OCI-LY7 (cell line): ENCODE results near the gene HSPA6. TPM values are rescaled to one million over a fixed set of nuclear protein-coding genes. Genes with fewer than 3 reads are reported as not detected.

Experiments used
- BruUV-seq: library from RNA; stranded (reverse); fragments of 400-500 nt; replicated peaks from 2 replicates; lab custom pipeline; 2021; lab: Mats Ljungman, UMichigan
- CTCF ChIA-PET: fragments of 300-600 bp; sonication (Branson Sonifier 250); formaldehyde crosslinking; loops from one replicate; lab custom pipeline; 2022; ENCODE audit warnings: antibody characterized with exemption; ENCODE audit not compliant: unreplicated experiment; lab: Charles Lee
- POLR2A ChIA-PET: fragments of 300-600 bp; sonication (Branson Sonifier 250); formaldehyde crosslinking; loops from one replicate; lab custom pipeline; 2022; ENCODE audit warnings: antibody characterized with exemption; lab: Charles Lee
- DNase-seq: peaks from one replicate; pipeline ENCODE4 v3.0.0-alpha.2; 2015; ENCODE audit warnings: low spot score
- H2AFZ ChIP-seq: fragments of 200-600 bp; sonication (generic), shearing (Covaris generic); 2 replicates; pipeline ENCODE4 v1.6.1; 2014; ENCODE audit warnings: mild to moderate bottlenecking, antibody characterized with exemption, low read length, moderate library complexity
- H3K27ac ChIP-seq: fragments of 200-600 bp; sonication (generic); 2 replicates; pipeline ENCODE4 v1.5.1; 2014; ENCODE audit warnings: mixed run types, low read depth, mild to moderate bottlenecking, moderate library complexity, low read length, inconsistent platforms; ENCODE audit not compliant: poor library complexity, severe bottlenecking
- H3K36me3 ChIP-seq: fragments of 200-600 bp; sonication (generic); 2 replicates; pipeline ENCODE4 v1.6.1; 2014; ENCODE audit warnings: mild to moderate bottlenecking, antibody characterized with exemption, low read length, moderate library complexity, mixed read lengths; ENCODE audit not compliant: insufficient read depth
- H3K4me1 ChIP-seq: fragments of 200-600 bp; sonication (generic); 2 replicates; pipeline ENCODE4 v1.5.1; 2014; ENCODE audit warnings: mild to moderate bottlenecking, low read length; ENCODE audit not compliant: insufficient read depth, poor library complexity, severe bottlenecking
- H3K4me2 ChIP-seq: fragments of 200-600 bp; sonication (generic); 2 replicates; pipeline ENCODE4 v1.6.1; 2014; ENCODE audit warnings: mild to moderate bottlenecking, low read length
- H3K4me3 ChIP-seq: fragments of 200-600 bp; sonication (generic); 2 replicates; pipeline ENCODE4 v1.5.1; 2014; ENCODE audit warnings: mild to moderate bottlenecking, low read depth, low read length; ENCODE audit not compliant: poor library complexity, severe bottlenecking
- H3K79me2 ChIP-seq: fragments of 200-600 bp; sonication (generic); 2 replicates; pipeline ENCODE4 v1.6.1; 2016; ENCODE audit warnings: low read depth, mild to moderate bottlenecking, low read length, moderate library complexity, mixed read lengths; ENCODE audit not compliant: insufficient read depth
- H3K9me2 ChIP-seq: fragments of 200-600 bp; sonication (generic); 2 replicates; pipeline ENCODE4 v1.6.1; 2016; ENCODE audit warnings: mild to moderate bottlenecking, low read length, mixed read lengths; ENCODE audit not compliant: insufficient read depth
- H3K9me3 ChIP-seq: fragments of 200-600 bp; sonication (generic); 2 replicates; pipeline ENCODE4 v1.6.1; 2014; ENCODE audit warnings: mild to moderate bottlenecking, mixed run types, low read length, mixed read lengths
- H4K20me1 ChIP-seq: fragments of 200-600 bp; sonication (generic); 2 replicates; pipeline ENCODE4 v1.6.1; 2014; ENCODE audit warnings: mild to moderate bottlenecking, antibody characterized with exemption, low read length, moderate library complexity, mixed read lengths; ENCODE audit not compliant: insufficient read depth
- CTCF ChIP-seq: fragments of 200-600 bp; sonication (generic); conservative IDR thresholded peaks from 2 replicates; pipeline ENCODE4 v1.5.1; 2014; ENCODE audit warnings: mild to moderate bottlenecking, antibody characterized with exemption, low read length, moderate library complexity, mixed read lengths
- EZH2phosphoT487 ChIP-seq: fragments of 200-600 bp; sonication (generic); IDR thresholded peaks from 2 replicates; pipeline ENCODE4 v1.6.1; 2018; ENCODE audit warnings: low read depth, borderline replicate concordance, mild to moderate bottlenecking, mixed run types, antibody characterized with exemption, low read length, moderate library complexity, mixed read lengths
- intact Hi-C: fragments of 100-400 bp; cut with micrococcal nuclease; formaldehyde crosslinking; loops from one replicate; pipeline ENCODE4 v1.10.0; 2022; ENCODE audit not compliant: unreplicated experiment
- total RNA-seq, 2 experiments: library from RNA; depleted of rRNA in 1 of 2; stranded (reverse); fragments of >200 nt in 1 of 2; shearing (Covaris generic) in 1 of 2; gene quantifications; 2 replicates each; pipeline ENCODE4 v1.2.3, GENCODE V29; 2014 to 2022

HSPA6 gene
- total RNA-seq, 2 experiments from 2014 or later = 0.13 TPM; not detected in 1

- POLR2A ChIA-PET = interaction anchor here (0.9 kb wide), 1 partner anchor 16 kb away, joined by 3 read pairs; no protein-coding TSS in a partner anchor
- Histone ChIP-seq H3K9me2 (no peaks in the 10 kb centered on the region), H3K36me3 (no peaks in the 10 kb centered on the region), H4K20me1 (no peaks in the 10 kb centered on the region), H3K79me2 (no peaks in the 10 kb centered on the region), H3K9me3 (no peaks in the 10 kb centered on the region), H3K4me2 (no peak overlapping the region), H3K4me3 (no peak overlapping the region), H3K27ac (no peak overlapping the region), H3K4me1 (no peaks in the 10 kb centered on the region), H2AFZ (no peak overlapping the region)
- intact Hi-C loops = no loop called here
- no peak for DNase-seq
- CTCF ChIA-PET = no interaction called here
- BruUV-seq = no TSS peak
- TF ChIP-seq CTCF (no peak), EZH2phosphoT487 (no peak)
Measured at GRCh38 chr1:161495490-161495889, 28.9 kb upstream of the HSPA6 start.

DNA sequence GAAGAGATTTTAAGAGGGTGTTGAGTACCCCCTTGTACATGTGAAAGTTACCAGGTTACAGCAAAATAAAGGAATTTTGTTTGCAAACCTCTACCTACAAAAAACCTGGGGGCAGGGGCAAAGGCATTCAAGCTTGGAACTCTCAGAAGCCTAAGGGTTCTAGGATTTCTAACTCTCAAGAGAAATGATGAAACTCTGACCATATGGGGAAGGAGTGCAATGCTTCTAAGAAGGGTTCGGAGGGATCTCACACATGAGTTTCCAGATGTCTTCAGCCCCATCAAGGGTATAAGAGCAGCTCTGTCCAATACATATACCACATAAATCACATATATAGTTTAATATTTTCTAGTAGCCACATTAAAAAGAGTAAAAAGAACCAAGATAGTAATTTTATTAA lies 26.4 kb upstream of the HSPA6 start:
- Histone ChIP-seq H3K36me3 (no peaks in the 10 kb centered on the region), H3K27ac (no peak overlapping the region), H3K9me3 (no peaks in the 10 kb centered on the region), H4K20me1 (no peaks in the 10 kb centered on the region), H3K79me2 (no peaks in the 10 kb centered on the region), H3K9me2 (no peaks in the 10 kb centered on the region), H3K4me1 (no peaks in the 10 kb centered on the region), H2AFZ (no peak overlapping the region), H3K4me3 (no peak overlapping the region), H3K4me2 (no peak overlapping the region)
- intact Hi-C loops = no loop called here
- TF ChIP-seq CTCF = no peak
- TF ChIP-seq EZH2phosphoT487 = no peak
- POLR2A ChIA-PET = interaction anchor here (0.7 kb wide), 1 partner anchor 106 kb away, joined by 3 read pairs; no protein-coding TSS in a partner anchor
- CTCF ChIA-PET = no interaction called here
- DNase-seq = no peak
- no TSS peak for BruUV-seq

DNA sequence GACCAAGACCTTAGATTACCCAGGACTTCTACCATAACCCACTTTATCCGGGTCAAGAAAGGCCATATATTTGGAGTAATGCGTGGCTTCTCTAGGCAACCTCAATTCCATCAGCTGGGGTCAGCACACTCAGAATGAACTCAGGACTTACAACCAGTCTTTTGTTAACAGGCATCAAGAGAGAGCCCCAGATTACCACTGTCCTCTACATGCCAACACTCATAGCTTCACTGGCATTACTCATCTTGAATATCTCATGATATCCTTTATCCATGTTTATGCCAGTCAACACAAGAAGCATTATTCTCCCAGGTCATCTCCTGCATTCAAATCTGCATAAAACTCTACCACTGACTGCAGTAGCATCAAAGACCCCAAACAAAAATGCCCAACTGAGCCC lies 25.7 kb upstream of the HSPA6 start:
- H3K9me3 ChIP-seq = no peaks in the 10 kb centered on the region
- intact Hi-C loops = no loop called here
- no peak overlapping the region for H3K4me2 ChIP-seq
- POLR2A ChIA-PET = no interaction called here
- no peaks in the 10 kb centered on the region for H3K79me2 ChIP-seq
- BruUV-seq = no TSS peak
- no peaks in the 10 kb centered on the region for H3K36me3 ChIP-seq
- no peak for TF ChIP-seq CTCF
- TF ChIP-seq EZH2phosphoT487 = no peak
- CTCF ChIA-PET = no interaction called here
- no peaks in the 10 kb centered on the region for H3K9me2 ChIP-seq
- no peak overlapping the region for H2AFZ ChIP-seq
- DNase-seq = no peak
- H4K20me1 ChIP-seq = no peaks in the 10 kb centered on the region
- H3K27ac ChIP-seq = no peak overlapping the region
- H3K4me3 ChIP-seq = no peak overlapping the region
- no peaks in the 10 kb centered on the region for H3K4me1 ChIP-seq
